Measurements from ENCODE around the gene AMACR. TPM values are rescaled to one million over a fixed set of nuclear protein-coding genes. Genes with fewer than 3 reads are reported as not detected.

AMACR gene
- total and polyA plus RNA-seq, 2 of the 13 experiments (the other 11 are each of a cell fraction or from before 2014, with no cell fraction given) = 8.9 to 19.7 TPM

DNA sequence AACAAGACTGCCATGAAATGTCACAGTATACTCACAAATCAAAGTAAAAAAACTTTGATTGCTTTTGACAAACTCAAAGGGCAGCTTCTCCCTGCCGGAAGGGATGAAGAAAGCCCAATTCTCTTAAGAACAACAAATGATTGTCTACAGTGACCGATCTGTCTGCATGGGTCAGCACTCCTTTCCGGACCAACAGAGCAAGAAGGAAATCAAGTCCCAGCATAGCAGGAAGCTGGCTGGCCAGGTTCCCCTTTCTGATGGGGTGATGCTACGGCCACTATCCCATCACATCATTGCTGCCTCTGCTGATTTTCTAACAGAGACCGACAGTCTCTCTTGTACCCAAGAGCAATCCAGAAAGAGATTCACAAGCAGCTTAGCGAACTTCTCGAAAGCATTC is 34.5 kb upstream of the AMACR start:
- Histone ChIP-seq H3K9me3 (ENCODE audit: low read length) (no peaks in the 10 kb centered on the region), H3K4me1 (ENCODE audit: insufficient read depth, low read length) (peaks cover 36% of the 10 kb centered on the region), H3K9ac (ENCODE audit: insufficient read depth, low read depth, low read length) (no peak overlapping the region), H3K4me3 (replicated peaks in 1 of 3; ENCODE audit: insufficient read depth in 1 of 3, low read depth in 2 of 3, low read length in 3 of 3) (no peak overlapping the region), H4K20me1 (ENCODE audit: insufficient read depth, low read length) (no peaks in the 10 kb centered on the region), H3K4me2 (ENCODE audit: low read depth, low read length) (no peak overlapping the region), H3K27me3 (ENCODE audit: control insufficient read depth in 1 of 2, insufficient read depth in 2 of 2, low read length in 2 of 2) (no peaks in the 10 kb centered on the region), H3K36me3 (replicated peaks in 1 of 2; ENCODE audit: control insufficient read depth in 1 of 2, insufficient read depth in 2 of 2, low read length in 2 of 2) (no peaks in the 10 kb centered on the region), H2AFZ (ENCODE audit: low read length) (no peak overlapping the region), H3K79me2 (ENCODE audit: insufficient read depth, low read length) (no peaks in the 10 kb centered on the region), H3K27ac (ENCODE audit: extremely low read length, insufficient read depth, low read length) (no peak overlapping the region)
- CTCF ChIA-PET (ENCODE audit: low intra/inter-chr PET ratio, low total read pairs) = no interaction called here
- no peak for DNase-seq (ENCODE audit: low spot score)
- 91% methylated on average over 7 of the region's 7 CpGs for WGBS (ENCODE audit: low lambda C conversion rate)
- BruUV-seq (replicated peaks) = no TSS peak
- no peak for FAIRE-seq
- in situ Hi-C loops (cut with HindIII; ENCODE audit: extremely low pct_ligation_motif_present, low pct_unique_long_range_greater_than_20kb) = no loop called here
- no peak for ATAC-seq
- intact Hi-C loops (cut with micrococcal nuclease; ENCODE audit: unreplicated experiment) = no loop called here
- POLR2A ChIA-PET = no interaction called here
- TF ChIP-seq ZNF263 (CRISPR knock-in tag; IDR thresholded peaks at IDR 0.05) (no peak), ZC3H13 (CRISPR knock-in tag; IDR thresholded peaks at IDR 0.05) (no peak), CSRNP2 (CRISPR knock-in tag; conservative IDR thresholded peaks at IDR 0.05; ENCODE audit: low read depth) (no peak), ZNF816 (CRISPR knock-in tag; IDR thresholded peaks at IDR 0.05; ENCODE audit: borderline replicate concordance) (no peak), POLR2AphosphoS5 (IDR thresholded peaks at IDR 0.05; ENCODE audit: low read depth, low read length) (no peak), ZNF550 (CRISPR knock-in tag; IDR thresholded peaks at IDR 0.05; ENCODE audit: borderline replicate concordance) (no peak), NR1H2 (CRISPR knock-in tag; IDR thresholded peaks at IDR 0.05; ENCODE audit: borderline replicate concordance, low read depth) (no peak), SMARCE1 (IDR thresholded peaks at IDR 0.05; ENCODE audit: borderline replicate concordance) (no peak), ZNF281 (CRISPR knock-in tag; IDR thresholded peaks at IDR 0.05; ENCODE audit: borderline replicate concordance) (no peak), MTA3 (CRISPR knock-in tag; IDR thresholded peaks at IDR 0.05) (no peak), ZNF740 (CRISPR knock-in tag; IDR thresholded peaks at IDR 0.05) (no peak), SNAPC5 (CRISPR knock-in tag; IDR thresholded peaks at IDR 0.05; ENCODE audit: borderline replicate concordance) (no peak), TIGD3 (CRISPR knock-in tag; IDR thresholded peaks at IDR 0.05; ENCODE audit: borderline replicate concordance) (no peak)
- TF ChIP-seq, protein P1, sequence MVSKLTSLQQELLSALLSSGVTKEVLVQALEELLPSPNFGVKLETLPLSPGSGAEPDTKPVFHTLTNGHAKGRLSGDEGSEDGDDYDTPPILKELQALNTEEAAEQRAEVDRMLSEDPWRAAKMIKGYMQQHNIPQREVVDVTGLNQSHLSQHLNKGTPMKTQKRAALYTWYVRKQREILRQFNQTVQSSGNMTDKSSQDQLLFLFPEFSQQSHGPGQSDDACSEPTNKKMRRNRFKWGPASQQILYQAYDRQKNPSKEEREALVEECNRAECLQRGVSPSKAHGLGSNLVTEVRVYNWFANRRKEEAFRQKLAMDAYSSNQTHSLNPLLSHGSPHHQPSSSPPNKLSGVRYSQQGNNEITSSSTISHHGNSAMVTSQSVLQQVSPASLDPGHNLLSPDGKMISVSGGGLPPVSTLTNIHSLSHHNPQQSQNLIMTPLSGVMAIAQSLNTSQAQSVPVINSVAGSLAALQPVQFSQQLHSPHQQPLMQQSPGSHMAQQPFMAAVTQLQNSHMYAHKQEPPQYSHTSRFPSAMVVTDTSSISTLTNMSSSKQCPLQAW (CRISPR knock-in tag; IDR thresholded peaks at IDR 0.05) = no peak
- TF ChIP-seq, protein P2, sequence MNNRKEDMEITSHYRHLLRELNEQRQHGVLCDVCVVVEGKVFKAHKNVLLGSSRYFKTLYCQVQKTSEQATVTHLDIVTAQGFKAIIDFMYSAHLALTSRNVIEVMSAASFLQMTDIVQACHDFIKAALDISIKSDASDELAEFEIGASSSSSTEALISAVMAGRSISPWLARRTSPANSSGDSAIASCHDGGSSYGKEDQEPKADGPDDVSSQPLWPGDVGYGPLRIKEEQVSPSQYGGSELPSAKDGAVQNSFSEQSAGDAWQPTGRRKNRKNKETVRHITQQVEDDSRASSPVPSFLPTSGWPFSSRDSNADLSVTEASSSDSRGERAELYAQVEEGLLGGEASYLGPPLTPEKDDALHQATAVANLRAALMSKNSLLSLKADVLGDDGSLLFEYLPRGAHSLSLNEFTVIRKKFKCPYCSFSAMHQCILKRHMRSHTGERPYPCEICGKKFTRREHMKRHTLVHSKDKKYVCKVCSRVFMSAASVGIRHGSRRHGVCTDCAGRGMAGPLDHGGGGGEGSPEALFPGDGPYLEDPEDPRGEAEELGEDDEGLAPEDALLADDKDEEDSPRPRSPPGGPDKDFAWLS (CRISPR knock-in tag; IDR thresholded peaks at IDR 0.05; ENCODE audit: borderline replicate concordance) = no peak
